HepG2 (cell line): ENCODE data around the gene CNNM1. TPM values are rescaled to one million over a fixed set of nuclear protein-coding genes. Genes with fewer than 3 reads are reported as not detected.
A peak's percentile ranks its signal among the peaks of the same experiment; 100 is the strongest.

Experiments
- ARID5B ChIP-seq: IDR thresholded peaks from 2 replicates; pipeline ENCODE4 v1.4.0; 2020; ENCODE audit warnings: mild to moderate bottlenecking, missing genetic modification reagents
- CAMTA2 ChIP-seq: sonication (generic); formaldehyde crosslinking; IDR thresholded peaks from 2 replicates; pipeline ENCODE4 v1.4.0; 2020; ENCODE audit warnings: mild to moderate bottlenecking, missing genetic modification reagents, borderline replicate concordance
- CREBL2 ChIP-seq: sonication (generic); formaldehyde crosslinking; IDR thresholded peaks from 2 replicates; pipeline ENCODE4 v1.8.1; 2023; ENCODE audit warnings: missing genetic modification reagents, mild to moderate bottlenecking, borderline replicate concordance
- GFI1 ChIP-seq: sonication (generic); formaldehyde crosslinking; IDR thresholded peaks from 2 replicates; pipeline ENCODE4 v1.5.0; 2020; ENCODE audit warnings: missing genetic modification reagents, mild to moderate bottlenecking, borderline replicate concordance
- KMT2B ChIP-seq: IDR thresholded peaks from 2 replicates; pipeline ENCODE4 v1.6.1; 2016; ENCODE audit warnings: missing genetic modification reagents, missing compliant biosample characterization
- NCOA5 ChIP-seq: sonication (generic); formaldehyde crosslinking; IDR thresholded peaks from 2 replicates; pipeline ENCODE4 v1.4.0; 2020; ENCODE audit warnings: missing genetic modification reagents
- SOX13 ChIP-seq, 3 experiments: fragments of 450-650 bp in 1 of 3; sonication (generic) in 1 of 3; formaldehyde crosslinking in 1 of 3; IDR thresholded peaks in 2 of 3; conservative IDR thresholded peaks in 1 of 3; 2 replicates each; pipeline versions ENCODE4 v1.5.0 to v1.6.1; 2016 to 2020; ENCODE audit warnings: antibody characterized with exemption in 1 of 3, mild to moderate bottlenecking in 1 of 3, missing compliant biosample characterization in 1 of 3, missing genetic modification reagents in 1 of 3, moderate library complexity in 1 of 3
- SYNCRIP ChIP-seq: fragments of 200-400 bp; formaldehyde crosslinking; IDR thresholded peaks from 2 replicates; pipeline ENCODE4 v1.6.1; 2018; ENCODE audit warnings: mild to moderate bottlenecking, low read depth, low read length; ENCODE audit not compliant: insufficient read depth
- ZNF17 ChIP-seq: sonication (generic); formaldehyde crosslinking; IDR thresholded peaks from 2 replicates; pipeline ENCODE4 v1.5.0; 2020; ENCODE audit warnings: mild to moderate bottlenecking, missing genetic modification reagents
- ZNF451 ChIP-seq: sonication (generic); formaldehyde crosslinking; IDR thresholded peaks from 2 replicates; pipeline ENCODE4 v1.5.0; 2020; ENCODE audit warnings: mild to moderate bottlenecking, missing genetic modification reagents
- ZNF496 ChIP-seq: sonication (generic); formaldehyde crosslinking; IDR thresholded peaks from 2 replicates; pipeline ENCODE4 v1.8.1; 2023; ENCODE audit warnings: mild to moderate bottlenecking, moderate library complexity, missing genetic modification reagents; ENCODE audit not compliant: insufficient replicate concordance
- ZNF790 ChIP-seq: sonication (generic); formaldehyde crosslinking; IDR thresholded peaks from 2 replicates; pipeline ENCODE4 v1.8.0; 2022; ENCODE audit warnings: missing genetic modification reagents, mild to moderate bottlenecking, borderline replicate concordance
- ZNF839 ChIP-seq: sonication (generic); formaldehyde crosslinking; IDR thresholded peaks from 2 replicates; pipeline ENCODE4 v1.4.0; 2020; ENCODE audit warnings: missing genetic modification reagents, mild to moderate bottlenecking, borderline replicate concordance
- polyA plus RNA-seq, 8 experiments: library from polyadenylated mRNA; depleted of rRNA in 3 of 8; stranded (reverse) in 7 of 8; unstranded in 1 of 8; fragments of >200 nt; fragmentation: Illumina TruSeq in 4 of 8; extraction: Trizol in 4 of 8; gene quantifications; 2 replicates each; pipeline versions ENCODE4 v1.2.1 to v1.2.3, GENCODE V29; 2011 to 2016; ENCODE audit warnings: low read depth in 4 of 8, missing spikeins in 1 of 8, mixed read lengths in 1 of 8; ENCODE audit not compliant: insufficient read depth in 1 of 8
- total RNA-seq, 5 experiments: library from RNA; depleted of rRNA; stranded (reverse); fragments of >200 nt; fragmentation: Illumina TruSeq; extraction: Trizol; gene quantifications; 2 replicates each; pipeline ENCODE4 v1.2.3, GENCODE V29; 2016; ENCODE audit warnings: low read depth in 1 of 5
- TF ChIP-seq, protein P1 (sequence below): sonication (generic); formaldehyde crosslinking; IDR thresholded peaks from 2 replicates; pipeline ENCODE4 v1.4.0; 2020; ENCODE audit warnings: missing genetic modification reagents
- TF ChIP-seq, protein P2 (sequence below): sonication (generic); formaldehyde crosslinking; IDR thresholded peaks from 2 replicates; pipeline ENCODE4 v1.5.0; 2020; ENCODE audit warnings: missing genetic modification reagents
- TF ChIP-seq, protein P3 (sequence below): sonication (generic); formaldehyde crosslinking; conservative IDR thresholded peaks from 2 replicates; pipeline ENCODE4 v1.4.0; 2020; ENCODE audit warnings: missing genetic modification reagents
- TF ChIP-seq, protein P4 (sequence below): sonication (generic); formaldehyde crosslinking; IDR thresholded peaks from 2 replicates; pipeline ENCODE4 v1.8.1; 2023; ENCODE audit warnings: mild to moderate bottlenecking, moderate library complexity, missing genetic modification reagents
- TF ChIP-seq, protein P5 (sequence below): IDR thresholded peaks from 2 replicates; pipeline ENCODE4 v1.6.1; 2012; ENCODE audit warnings: inconsistent platforms

Gene CNNM1
- total and polyA plus RNA-seq, 2 of the 13 experiments (the other 11 are each of a cell fraction or from before 2014, with no cell fraction given): 4.3 to 9.6 TPM

- TF ChIP-seq GFI1 (CRISPR knock-in tag): 0 out of 2 replicates have a peak, but pooled peaks have one; percentile 48
- TF ChIP-seq ZNF17: 0 out of 2 replicates have a peak, but pooled peaks have one; percentile 37
- 0 out of 2 replicates have a peak, but pooled peaks have one; percentile 30 for TF ChIP-seq KMT2B (CRISPR knock-in tag)
- TF ChIP-seq, protein P1, sequence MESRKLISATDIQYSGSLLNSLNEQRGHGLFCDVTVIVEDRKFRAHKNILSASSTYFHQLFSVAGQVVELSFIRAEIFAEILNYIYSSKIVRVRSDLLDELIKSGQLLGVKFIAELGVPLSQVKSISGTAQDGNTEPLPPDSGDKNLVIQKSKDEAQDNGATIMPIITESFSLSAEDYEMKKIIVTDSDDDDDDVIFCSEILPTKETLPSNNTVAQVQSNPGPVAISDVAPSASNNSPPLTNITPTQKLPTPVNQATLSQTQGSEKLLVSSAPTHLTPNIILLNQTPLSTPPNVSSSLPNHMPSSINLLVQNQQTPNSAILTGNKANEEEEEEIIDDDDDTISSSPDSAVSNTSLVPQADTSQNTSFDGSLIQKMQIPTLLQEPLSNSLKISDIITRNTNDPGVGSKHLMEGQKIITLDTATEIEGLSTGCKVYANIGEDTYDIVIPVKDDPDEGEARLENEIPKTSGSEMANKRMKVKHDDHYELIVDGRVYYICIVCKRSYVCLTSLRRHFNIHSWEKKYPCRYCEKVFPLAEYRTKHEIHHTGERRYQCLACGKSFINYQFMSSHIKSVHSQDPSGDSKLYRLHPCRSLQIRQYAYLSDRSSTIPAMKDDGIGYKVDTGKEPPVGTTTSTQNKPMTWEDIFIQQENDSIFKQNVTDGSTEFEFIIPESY (CRISPR knock-in tag): 0 out of 2 replicates have a peak, but pooled peaks have one; percentile 11
- TF ChIP-seq ZNF451: peak; percentile 72; the same call in 1 of the 2 replicates
- TF ChIP-seq CAMTA2 (CRISPR knock-in tag): no peak
- no peak for TF ChIP-seq NCOA5 (CRISPR knock-in tag)
- no peak for TF ChIP-seq SYNCRIP
- TF ChIP-seq, protein P2, sequence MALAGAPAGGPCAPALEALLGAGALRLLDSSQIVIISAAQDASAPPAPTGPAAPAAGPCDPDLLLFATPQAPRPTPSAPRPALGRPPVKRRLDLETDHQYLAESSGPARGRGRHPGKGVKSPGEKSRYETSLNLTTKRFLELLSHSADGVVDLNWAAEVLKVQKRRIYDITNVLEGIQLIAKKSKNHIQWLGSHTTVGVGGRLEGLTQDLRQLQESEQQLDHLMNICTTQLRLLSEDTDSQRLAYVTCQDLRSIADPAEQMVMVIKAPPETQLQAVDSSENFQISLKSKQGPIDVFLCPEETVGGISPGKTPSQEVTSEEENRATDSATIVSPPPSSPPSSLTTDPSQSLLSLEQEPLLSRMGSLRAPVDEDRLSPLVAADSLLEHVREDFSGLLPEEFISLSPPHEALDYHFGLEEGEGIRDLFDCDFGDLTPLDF: no peak
- TF ChIP-seq ZNF839 (CRISPR knock-in tag): no peak
- TF ChIP-seq, protein P3, sequence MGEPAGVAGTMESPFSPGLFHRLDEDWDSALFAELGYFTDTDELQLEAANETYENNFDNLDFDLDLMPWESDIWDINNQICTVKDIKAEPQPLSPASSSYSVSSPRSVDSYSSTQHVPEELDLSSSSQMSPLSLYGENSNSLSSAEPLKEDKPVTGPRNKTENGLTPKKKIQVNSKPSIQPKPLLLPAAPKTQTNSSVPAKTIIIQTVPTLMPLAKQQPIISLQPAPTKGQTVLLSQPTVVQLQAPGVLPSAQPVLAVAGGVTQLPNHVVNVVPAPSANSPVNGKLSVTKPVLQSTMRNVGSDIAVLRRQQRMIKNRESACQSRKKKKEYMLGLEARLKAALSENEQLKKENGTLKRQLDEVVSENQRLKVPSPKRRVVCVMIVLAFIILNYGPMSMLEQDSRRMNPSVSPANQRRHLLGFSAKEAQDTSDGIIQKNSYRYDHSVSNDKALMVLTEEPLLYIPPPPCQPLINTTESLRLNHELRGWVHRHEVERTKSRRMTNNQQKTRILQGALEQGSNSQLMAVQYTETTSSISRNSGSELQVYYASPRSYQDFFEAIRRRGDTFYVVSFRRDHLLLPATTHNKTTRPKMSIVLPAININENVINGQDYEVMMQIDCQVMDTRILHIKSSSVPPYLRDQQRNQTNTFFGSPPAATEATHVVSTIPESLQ: no peak
- TF ChIP-seq, protein P4, sequence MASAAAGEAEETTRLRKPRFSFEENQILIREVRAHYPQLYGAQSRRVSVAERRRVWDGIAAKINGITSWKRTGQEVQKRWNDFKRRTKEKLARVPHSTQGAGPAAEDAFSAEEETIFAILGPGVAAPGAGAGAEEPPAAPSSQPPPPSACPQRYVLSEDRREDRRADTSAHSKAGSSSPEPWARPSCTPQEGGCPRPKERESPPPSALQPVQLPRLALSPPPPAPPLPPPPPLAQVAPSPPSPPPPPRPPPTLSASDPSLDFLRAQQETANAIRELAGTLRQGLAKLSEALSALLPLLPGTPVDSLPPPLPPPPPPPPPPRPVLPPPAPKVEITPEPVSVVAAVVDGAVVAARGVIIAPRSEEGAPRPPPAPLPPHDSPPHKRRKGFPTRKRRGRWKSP: peak; percentile 96
- TF ChIP-seq, protein P5, sequence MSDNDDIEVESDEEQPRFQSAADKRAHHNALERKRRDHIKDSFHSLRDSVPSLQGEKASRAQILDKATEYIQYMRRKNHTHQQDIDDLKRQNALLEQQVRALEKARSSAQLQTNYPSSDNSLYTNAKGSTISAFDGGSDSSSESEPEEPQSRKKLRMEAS: peak; percentile 88
- 0 out of 2 replicates have a peak, but pooled peaks have one; percentile 88 for TF ChIP-seq ZNF790 (CRISPR knock-in tag)
- no peak for TF ChIP-seq ZNF496
- no peak for TF ChIP-seq CREBL2
- TF ChIP-seq ARID5B: peak; percentile 40; the same call in 1 of the 2 replicates
- TF ChIP-seq SOX13 (IDR thresholded peaks at IDR 0.05): no peak
- 0 out of 4 replicates have a peak, but pooled peaks of 1 of the 2 experiments have one; percentile 27 for TF ChIP-seq SOX13 (CRISPR knock-in tag; conservative IDR thresholded peaks at IDR 0.05 in 1 of 2, IDR thresholded peaks at IDR 0.05 in 1 of 2)
These were observed at the start of gene CNNM1 (continued) for GRCh38 chr10:99329304-99329553.
